GM21528 (cell line): Measurements from ENCODE around the gene NAT14.
"Not testable (repeated sequence)": the region's sequence is repeated elsewhere in the genome, so short reads cannot be mapped to it uniquely, and the experiment has no call there.

Experiments
- ATAC-seq: cut with Tn5 transposase; IDR thresholded peaks from one replicate; pipeline ENCODE4 v1.9.1; 2021; ENCODE audit warnings: mild to moderate bottlenecking, moderate library complexity; ENCODE audit not compliant: unreplicated experiment, low FRiP score

Gene NAT14

DNA sequence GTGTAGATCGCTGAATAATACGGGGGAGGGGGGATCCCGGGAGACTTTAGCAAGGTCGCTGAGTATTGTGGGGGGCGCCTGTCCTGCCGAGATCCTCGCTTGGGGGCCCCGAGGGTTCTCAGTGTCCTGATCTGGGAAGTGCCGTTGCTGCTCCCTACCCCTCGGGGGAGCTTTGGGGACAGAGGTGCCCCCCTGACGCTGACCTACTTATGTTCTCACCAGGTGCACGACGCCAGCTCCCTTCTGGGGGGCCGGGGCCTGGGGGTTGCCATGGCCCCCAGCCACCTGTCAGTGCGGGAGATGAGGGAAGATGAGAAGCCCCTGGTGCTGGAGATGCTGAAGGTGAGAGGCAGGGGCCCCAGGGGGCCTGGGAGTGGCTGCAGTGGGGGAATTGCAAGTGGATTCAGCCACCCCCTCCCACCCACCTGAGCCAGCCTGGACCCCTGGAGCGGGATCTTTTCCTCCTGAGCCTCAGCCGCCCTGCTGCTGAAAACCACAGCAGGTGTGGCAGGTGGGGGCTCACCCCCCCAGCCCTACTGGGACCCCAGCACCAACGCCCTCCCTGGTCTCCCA lies 537 bp downstream of the NAT14 start:
- ATAC-seq, result no peak

DNA sequence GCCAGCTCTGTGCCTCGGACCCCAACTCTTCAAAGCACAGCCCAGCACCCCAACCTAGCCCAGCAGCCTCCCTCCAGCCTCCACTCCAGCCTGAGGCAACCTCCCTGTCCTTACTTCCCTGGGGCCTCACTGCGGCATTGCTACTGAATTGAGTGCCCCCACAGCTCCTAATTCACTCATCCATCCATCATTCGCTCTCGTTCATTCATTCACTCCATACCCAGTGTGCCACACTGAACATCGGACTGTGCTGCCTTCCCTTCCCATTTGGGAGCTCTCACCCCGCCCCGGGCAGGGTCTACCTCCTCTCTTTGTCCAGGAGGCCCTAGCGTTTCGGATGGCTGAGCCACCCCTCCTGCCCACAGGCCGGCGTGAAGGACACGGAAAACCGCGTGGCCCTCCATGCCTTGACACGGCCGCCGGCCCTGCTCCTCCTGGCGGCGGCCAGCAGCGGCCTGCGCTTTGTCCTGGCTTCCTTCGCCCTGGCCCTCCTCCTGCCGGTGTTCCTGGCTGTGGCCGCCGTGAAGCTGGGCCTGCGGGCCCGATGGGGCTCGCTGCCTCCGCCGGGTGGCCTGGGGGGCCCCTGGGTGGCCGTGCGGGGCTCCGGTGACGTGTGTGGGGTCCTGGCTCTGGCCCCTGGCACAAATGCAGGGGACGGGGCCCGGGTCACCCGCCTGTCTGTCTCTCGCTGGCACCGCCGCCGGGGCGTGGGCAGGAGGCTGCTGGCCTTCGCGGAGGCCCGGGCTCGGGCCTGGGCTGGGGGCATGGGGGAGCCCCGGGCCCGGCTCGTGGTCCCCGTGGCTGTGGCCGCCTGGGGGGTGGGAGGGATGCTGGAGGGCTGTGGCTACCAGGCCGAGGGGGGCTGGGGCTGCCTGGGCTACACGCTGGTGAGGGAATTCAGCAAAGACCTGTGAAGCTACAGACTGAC lies 1.3 kb downstream of the NAT14 start:
- ATAC-seq, result no peak

DNA sequence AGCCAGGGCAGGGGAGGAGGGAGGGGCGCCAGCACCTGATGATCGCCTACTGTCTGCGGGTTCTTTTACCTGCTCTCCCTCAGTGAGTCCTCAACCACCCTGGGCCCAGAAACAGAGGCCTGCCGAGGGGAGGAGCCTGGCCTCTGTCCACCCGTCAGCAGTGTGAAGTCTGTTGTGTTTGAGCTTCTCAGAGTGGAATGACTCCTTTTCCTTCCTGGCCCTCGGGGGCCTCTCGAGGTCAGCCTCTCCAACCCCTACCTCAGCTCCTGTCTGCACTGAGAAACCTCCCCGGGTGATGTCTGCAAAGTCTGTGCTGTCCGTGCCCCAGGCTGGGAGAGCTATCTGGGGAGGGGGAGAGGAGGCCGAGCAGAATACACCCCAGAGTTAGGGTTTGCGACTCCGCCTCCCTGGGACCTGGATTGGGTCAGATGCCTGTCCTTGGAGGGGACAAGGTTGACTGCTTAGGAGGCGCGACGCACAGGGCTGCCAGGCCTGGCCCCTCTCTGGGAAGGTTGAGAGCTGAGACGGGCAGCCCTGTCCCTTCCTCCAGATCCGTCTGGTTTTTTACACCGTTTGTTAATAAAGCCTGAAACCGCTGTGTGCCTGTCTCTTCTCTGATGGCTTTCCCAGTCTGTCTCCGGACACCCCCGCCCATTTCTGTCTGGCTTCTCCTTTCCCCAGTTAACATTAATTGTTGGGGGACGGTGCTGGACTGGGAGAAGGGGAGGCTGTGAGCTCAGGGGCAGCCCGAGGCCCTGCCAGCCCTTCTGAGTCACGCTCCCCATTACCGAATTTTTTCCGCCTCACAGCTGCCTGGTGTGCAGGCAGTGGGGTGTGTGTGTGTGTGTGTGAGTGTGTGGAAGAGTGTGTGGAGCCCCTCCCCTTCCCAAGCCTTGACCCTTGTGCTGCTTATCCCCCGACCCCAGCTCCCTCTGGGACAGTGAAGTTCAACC lies 2.3 kb downstream of the NAT14 start:
- ATAC-seq, result no peak

DNA sequence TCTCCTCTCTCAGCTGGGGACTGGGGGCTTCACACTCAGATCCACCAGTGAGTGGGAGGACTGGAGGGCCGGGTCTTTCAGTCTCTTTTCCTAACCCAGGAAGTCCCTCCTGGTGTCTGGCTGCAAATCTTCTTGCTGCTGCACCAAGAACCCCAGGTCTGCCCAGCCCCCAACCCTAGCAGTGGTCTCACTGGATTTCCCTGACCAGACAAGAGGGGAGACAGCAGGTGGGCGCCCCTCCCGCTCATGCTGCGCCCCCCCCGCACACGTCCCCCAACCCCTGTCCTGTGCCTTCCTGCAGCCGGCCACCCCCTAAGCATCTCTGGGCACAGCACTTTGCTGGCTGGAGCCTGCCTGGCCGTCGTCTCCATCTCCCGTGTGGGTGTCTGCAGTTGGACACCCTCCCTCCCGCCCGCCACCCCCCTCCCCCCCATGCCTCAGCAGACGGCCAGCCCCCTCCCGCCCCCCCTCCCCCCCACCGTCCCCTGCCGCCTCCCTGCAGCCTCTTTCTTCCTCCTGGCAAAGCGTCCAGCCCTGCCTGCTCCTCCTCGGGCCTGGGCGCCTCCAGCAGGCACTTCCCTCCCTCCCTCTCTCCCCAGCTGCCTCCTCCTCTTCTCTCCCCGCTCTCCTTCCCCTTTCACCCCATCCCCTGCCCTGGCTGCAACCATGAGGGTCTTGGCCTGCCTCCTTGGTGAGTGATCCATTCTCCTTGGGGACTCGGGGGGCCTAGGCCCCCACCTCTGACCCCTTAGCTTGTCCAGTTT lies 3.1 kb downstream of the NAT14 start, which contains the start of gene SSC5D:
SSC5D (plus strand) TSS at position 513 of the 764 bp plus-strand sequence; CDS start at position 667, 154 bp downstream.
- ATAC-seq, result no peak

DNA sequence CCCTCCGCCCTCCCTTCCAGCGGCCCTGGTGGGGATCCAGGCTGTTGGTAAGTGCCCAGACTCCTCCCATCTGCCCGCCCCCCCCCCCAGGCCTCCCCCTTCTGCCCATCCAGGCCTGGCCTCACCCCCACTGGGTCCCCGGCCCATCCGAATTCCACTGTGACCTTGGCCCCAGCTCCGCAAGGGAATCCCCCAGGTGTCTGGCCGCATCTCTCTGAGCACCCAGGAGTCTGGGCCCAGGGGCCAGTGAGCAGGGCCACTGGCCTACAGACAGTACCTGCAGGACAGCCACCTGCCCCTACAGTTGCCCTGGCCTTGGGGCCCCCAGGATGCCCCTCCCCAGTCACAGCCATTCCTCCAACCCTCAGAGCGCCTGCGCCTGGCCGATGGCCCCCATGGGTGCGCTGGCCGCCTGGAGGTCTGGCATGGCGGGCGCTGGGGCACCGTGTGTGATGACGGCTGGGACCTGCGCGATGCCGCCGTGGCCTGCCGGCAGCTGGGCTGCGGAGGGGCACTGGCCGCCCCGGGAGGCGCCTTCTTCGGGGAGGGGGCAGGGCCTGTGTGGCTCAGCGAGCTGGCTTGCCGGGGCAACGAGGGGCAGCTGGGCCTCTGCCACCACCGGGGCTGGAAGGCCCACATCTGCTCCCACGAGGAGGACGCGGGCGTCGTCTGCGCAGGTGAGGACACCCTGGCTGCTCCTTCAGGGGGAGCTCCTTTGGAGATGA lies 4.2 kb downstream of the NAT14 start:
- ATAC-seq, result no peak

DNA sequence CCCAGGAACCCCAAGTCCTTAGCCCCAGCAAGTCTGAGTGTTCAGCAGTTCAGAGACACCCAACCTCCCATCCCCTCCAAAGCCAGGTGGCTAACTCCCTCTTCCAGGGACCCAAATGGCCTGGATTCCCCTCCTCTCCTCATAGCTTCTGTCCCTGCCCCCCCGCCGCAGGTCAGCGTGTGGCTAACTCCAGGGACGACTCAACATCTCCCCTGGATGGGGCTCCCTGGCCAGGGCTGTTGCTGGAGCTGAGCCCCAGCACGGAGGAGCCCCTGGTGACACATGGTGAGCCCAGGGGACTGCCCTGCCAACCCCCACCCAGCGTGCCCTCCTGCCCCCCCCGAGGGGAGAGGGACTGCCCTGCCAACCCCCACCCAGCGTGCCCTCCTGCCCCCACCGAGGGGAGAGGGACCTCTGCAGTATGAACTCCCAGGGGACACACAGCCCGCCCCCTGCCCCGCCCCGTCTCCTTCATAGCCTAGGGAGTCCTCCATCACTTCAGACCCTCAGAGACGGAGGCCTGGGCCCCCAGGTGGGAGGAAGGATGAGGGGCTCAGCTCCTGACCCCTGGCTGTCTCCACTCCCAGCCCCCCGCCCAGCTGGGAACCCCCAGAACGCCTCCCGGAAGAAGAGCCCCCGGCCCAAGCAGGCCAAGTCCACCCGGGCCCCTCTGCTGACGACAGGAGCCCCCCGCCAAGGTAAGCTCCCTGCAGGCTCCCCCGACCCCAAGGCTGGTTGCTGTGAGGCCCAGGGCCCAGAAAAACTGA lies 4.9 kb downstream of the NAT14 start:
- no peak for ATAC-seq

DNA sequence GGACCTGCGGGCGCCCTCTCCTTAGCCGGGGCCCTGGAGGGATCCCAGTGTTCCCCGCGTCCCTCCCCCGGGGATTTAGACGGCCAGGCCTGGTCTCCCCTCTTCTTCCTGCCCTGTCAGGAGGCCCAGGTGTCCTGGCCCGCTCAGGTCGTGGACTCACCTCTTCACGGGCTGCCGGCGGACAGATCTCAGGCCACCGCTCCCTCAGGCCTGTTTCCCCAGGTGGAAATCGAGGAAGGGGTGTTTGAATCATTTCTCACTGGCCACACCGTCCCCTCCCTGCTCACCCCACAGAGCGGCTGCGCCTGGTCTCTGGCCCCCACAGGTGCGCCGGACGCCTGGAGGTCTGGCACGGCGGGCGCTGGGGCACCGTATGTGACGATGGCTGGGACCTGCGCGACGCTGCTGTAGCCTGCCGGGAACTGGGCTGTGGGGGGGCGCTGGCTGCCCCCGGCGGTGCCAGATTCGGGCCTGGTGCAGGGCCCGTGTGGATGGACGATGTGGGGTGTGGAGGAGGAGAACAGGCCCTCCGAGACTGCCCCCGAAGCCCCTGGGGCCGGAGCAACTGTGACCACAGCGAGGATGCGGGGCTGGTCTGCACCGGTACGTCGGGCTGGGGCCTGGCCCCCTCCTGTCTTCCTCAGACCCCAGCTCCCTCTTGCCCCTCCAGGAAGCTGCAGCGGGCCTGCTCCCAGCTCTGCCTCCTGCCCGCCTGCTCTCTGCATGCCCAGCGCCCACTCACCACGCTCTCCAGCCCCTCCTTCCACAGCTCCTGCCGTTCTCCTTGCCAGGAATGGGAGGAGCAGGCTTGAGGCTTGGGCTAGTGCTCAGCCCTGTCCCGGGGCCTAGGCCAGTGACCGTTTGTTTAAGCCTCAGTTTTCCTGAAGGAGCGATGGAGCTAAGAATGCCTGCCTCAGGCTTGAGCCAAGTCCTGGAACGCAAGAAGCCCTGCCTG lies 5.8 kb downstream of the NAT14 start:
- ATAC-seq, result no peak

DNA sequence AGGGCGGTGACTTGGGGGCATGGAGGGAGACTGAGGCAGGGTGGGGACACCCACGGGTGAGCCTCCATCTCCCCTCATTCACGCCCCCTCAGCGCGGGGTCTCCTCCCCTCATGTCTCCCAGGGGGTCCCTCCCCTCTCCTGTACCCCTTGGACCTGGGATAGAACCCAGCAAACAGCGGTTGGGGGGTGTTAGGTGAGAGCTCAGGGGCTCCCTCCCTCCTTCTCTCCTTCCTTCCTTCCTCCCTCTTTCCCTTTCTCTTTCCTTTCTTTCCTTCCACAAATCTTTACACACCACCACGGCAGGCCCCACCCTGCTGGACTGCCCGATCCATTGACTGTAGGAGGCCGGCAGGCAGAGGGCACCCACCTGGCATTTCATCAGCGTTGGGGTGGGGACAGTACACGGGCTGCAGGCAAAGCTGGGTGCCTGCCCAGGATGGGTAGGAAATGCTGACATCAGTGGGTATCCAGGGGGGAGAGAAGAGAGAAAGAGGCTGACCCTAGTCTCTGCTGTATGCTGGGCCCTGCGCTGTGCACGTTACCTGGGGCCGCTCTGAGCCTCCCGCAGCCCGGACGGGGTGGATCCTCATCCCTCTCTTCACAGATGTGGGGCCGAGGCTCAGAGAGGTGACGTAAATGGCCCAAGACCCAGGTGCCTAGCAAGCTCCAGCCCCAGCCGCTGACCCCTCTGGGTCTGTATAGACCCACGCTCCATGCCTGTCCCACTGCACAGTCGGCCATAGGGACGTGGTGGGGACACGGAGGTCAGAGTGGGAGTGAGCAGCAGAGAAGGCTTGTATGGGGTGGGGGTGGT lies 6.8 kb downstream of the NAT14 start:
- no peak for ATAC-seq

DNA sequence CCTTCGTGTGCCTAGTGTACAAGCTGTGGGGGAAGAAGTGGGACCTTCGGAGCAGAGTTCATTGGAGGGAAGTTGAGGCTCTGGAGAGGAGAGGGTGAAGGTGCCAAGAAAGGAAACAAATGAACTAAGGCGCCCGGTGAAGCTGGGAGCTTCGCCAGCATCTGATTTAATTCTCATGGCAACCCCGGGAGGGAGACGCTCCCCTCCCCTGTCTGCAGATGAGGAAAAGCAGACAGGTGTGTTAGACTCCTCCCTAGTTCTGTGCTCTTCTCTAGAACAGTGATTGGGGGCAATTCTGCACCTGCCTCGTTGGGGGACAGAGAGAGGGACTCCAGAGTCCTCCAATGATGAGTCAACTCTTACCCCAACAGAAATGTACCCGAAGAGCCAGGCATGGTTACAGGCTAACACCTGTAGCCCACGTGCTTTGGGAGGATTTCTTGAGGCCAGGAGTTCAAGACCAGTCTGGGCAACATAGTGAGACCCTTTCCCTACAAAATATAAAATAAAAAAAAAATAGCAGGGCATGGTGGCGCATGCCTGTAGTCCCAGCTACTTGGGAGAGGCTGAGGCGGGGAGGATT lies 7.5 kb downstream of the NAT14 start:
- no peak for ATAC-seq

DNA sequence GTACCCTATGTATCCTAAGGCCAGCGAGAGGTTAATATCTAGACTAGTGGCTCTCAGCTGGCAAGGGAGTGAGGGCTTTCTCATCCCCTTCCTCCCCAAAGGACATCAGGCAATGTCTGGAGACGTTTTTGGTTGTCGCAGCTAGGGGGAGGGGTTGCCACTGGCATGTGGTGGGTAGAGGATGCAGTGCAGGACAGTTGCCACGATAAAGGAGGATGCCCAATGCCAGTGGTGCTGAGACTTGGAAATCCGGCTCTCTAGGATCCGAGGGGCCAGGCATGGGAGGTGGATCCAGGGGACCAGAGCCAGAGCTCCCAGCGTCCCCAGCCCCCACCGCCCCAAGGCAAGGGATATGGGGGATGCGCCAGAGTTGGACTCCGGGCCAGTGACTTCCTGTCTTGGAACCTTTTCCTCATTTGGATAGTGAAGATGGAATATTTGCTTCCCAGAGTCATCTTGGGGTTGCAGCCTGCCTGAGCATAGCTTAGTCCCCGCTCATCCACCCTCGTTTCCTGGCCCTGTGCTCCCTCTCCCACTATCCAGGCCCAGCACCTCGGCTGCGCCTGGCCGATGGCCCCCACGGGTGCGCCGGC lies 8.2 kb downstream of the NAT14 start:
- ATAC-seq, result no peak

DNA sequence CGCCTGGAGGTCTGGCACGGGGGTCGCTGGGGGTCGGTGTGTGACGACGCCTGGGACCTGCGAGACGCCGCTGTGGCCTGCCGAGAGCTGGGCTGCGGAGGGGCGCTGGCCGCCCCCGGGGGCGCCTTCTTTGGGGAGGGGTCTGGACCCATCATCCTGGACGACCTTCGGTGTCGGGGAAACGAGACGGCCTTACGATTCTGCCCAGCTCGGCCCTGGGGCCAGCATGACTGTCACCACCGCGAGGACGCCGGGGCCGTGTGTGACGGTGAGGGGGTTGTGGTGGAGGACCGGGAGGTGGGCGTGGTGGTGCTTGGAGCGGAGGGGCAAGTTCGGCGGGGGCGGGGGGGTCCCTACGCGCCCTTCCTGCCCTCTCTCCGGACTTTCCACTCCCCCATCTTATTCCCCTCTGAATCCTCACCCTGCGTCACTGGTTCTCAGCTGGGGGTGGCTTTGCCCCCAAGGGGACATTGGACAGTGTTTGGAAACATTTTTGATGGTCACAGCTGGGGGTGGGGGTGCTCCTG lies 8.7 kb downstream of the NAT14 start:
- ATAC-seq, result no peak

DNA sequence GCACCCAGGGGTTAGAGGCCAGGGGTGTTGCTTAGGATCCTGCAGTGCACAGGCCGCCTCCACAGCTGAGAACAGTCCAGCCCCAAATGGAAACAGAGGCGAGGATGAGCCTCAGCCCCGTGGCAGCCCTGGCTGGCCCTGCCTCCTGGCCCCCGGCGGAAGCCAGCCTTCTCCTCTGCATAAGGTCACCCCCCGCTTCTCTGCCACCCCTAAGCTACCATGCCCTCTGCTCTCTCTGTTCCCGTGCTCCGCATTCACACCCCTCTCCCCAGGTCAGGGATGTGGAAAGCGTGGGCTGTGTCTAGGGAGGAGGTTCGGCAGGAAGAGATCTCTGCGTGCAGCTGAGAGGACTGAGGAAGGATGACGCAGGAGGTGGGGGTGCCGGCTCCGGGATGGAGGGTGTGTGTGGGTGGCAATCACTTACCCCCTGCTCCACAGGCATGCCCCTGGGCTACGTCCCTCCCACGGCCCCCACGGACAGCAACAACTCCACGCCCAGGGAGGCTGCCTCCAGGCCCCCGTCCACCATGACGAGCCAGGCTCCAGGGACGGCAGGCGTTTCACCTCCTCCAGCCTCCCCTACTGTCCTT lies 9.3 kb downstream of the NAT14 start:
- ATAC-seq, result no peak

DNA sequence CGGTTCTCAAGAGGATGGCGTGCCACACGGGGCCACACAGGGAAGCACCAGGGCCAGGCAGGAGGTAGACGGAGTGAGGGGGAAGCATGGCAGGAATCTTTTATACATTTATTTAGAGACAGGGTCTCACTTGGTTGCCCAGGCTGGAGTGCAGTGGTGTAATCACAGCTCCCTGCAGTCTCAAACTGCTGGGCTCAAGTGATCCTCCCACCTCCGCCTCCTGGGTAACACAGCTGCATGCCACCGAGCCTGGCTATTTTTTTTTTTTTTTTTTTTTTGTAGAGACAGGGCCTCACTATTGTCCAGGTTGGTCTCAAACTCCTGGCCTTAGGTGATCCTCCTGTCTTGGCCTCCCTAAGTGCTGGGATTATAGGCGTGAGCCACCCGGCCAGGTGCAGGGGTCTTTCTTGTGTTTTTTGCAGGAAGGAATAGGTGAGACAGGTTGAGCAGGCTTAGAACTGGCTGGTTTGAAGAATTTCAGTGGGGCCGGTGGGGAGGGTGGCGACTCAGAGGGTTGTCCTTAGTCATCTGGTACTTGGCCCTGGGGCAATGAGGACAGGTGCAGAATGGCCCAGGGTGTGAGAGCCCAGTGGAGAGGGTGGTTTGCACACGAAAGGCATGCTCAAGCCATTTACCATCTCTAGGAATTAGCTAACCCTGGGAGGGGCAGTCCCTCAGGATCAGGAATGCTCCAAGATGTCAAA lies 10.8 kb downstream of the NAT14 start:
- no peak for ATAC-seq

DNA sequence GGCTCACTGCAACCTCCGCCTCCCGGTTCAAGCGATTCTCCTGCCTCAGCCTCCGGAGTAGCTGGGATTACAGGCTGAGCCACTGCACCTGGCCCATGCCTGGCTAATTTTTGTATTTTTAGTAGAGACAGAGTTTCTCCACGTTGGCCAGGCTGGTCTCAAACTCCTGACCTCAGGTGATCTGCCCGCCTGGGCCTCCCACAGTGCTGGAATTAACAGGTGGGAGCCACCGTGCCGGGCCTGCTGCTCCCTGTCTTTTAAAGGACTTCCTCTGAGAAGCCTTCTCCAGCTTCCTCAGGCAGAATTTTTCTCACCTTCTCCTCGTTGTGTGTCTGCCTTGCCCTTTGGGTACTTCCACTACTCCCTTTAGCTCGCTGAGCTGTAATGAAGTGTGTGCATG lies 11.8 kb downstream of the NAT14 start:
- ATAC-seq, result not testable (repeated sequence)

DNA sequence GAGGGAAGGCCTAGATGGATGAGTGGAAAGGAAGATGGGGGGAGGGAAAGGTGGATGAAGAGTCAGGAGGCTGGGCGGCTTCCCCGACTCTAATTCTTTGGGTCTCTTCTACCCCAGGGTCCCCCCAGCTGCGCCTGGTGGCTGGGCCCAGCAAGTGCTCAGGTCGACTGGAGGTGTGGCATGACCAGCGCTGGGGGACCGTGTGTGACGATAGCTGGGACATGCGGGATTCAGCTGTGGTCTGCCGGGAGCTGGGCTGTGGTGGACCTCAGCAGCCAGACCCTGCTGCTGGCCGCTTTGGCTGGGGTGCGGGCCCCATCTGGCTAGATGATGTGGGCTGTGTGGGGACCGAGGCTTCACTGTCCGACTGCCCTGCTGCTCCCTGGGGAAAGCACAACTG lies 12.8 kb downstream of the NAT14 start:
- ATAC-seq, result no peak
